Fibroblast of upper back skin (primary cell): ENCODE measurements around the gene RGS16.
"Not testable (repeated sequence)": the region's sequence is repeated elsewhere in the genome, so short reads cannot be mapped to it uniquely, and the experiment has no call there.

Experiments used
- DNase-seq: peaks from one replicate; pipeline ENCODE4 v3.0.0-alpha.2; 2013

RGS16 gene, protein sequence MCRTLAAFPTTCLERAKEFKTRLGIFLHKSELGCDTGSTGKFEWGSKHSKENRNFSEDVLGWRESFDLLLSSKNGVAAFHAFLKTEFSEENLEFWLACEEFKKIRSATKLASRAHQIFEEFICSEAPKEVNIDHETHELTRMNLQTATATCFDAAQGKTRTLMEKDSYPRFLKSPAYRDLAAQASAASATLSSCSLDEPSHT

DNA sequence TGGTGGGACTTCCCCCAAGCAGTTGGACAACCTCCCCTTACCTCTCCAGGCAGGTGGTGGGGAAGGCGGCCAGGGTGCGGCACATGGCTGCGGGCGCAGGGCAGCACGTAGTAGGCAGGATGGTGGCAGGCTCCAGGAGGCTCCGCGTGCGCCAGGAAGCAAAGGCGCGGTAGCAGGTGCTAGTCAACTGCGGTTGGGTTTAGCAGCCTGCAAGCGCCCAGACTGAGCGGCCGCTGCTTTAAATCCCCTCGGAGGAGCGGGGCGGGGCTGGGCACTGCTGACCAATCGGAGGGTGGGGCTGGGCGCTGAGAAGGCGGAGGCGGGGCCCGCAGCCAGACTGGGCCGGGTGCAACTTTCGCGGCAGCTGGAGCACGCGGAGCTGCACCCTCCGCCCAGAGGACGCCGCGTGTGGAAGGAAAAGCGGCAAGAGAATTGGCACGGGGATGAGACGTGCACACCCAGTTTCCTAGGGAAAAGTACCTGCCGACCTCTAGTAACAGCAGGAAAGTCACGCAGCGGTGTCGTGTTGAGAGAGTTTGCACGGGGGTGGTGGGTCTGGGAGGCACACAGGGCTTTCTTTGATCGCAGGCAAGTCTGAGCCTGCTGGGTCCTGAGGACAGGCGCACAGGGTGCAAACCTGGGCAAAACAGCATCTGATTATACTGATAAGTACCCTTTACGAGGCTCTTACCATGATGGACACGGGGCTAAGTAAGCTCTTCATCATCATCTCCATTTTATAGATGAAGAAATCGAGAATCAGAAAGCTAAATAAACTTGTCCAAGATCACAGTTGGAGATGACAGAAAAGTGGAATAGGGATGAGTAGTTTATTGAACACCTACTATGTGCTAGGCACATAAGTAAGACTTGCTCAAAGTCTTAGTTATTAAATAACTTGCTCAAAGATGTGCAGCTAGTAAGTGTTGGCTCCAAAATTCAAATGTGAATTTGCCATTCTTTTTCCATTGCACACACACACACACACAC lies at the start of gene RGS16:
Gene RGS16 (minus strand): TSS at position 215 of the 990 bp plus-strand sequence. CDS start 130 bp downstream, at position 85.
- peak; percentile 82 for DNase-seq

DNA sequence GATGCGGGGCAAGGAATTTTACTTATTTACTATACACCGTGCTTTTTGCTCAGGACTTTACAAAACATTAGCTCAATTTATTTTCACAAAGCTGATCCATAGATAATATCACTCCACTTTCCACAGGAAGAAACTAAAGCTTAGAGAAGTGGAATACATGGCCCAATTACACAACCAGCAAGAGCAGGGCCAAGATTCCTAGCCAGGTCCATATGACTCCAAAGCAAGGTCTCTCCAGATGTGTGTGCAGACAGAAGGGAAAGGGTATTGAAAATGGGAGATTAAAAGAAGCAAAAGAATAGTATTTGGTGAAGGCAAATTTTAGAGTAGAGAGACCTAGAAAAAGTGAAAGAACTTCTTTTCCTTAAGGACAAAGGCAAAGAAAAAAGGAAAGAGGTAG lies 49.8 kb upstream of the RGS16 start:
- DNase-seq: no peak

DNA sequence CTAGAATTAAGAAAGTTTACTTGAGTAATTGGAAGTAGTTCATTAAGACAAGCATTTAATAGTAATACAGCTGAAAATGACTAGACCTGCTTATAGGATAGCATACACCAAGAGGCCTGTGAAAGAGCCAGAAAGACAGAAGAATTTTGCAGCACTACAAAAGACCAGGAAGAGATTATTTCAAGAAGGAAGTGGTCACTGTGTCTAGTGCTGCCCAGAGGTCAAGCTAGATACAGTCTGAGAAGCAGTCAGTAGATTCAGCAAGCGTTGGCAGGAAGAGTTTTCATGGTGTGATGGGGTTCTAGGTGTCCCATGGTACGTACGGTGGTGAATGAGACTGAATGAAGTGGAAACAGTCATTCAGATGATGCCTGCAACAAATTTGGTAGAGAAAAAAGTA lies 48.7 kb upstream of the RGS16 start:
- no peak for DNase-seq

DNA sequence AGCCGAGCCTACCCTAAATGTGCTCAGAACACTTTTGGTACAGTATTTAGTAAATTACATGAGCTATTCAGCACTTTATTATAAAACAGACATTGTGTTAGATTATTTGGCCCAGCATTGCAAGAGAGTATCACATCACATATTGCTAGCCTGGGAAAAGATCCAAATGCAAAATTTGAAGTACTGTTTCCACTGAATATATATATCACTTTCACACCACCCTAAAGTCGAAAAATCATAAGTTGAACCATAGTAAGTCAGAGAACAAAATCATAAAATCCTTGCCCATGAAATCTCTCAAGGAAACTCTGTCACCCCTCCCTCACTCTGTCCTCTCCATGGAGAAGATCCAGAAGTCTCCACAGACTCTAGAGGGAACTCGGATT lies 47.1 kb upstream of the RGS16 start:
- DNase-seq: no peak

DNA sequence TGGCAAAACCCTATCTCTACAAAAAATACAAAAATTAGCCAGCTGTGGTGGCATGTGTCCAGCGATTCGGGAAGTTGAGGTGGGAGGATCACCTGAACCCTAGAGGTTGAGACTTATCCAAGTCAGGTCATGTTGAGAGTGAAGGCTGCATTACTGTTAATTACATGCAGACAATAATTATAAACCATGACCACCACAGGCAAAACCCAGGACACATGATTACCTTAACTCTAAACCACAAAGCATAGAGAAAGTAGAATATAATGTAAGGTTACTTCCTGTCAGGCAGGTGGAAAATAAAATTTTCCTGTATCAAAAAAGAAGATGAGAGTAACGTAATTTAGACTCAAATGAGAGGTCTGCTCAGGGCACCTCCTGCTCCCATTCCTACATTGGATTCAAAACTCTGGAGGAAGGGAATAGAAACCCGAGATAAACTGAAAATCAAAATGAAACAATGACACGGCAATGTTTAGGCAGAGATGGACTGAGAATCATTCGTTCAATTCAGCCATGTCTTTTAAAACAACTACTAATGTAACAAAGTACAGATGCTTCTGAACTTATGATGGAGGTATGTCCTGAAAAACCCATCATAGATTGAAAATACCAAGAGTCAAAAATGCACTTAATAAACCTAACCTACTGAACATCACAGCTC lies 46.6 kb upstream of the RGS16 start:
- DNase-seq: no peak

DNA sequence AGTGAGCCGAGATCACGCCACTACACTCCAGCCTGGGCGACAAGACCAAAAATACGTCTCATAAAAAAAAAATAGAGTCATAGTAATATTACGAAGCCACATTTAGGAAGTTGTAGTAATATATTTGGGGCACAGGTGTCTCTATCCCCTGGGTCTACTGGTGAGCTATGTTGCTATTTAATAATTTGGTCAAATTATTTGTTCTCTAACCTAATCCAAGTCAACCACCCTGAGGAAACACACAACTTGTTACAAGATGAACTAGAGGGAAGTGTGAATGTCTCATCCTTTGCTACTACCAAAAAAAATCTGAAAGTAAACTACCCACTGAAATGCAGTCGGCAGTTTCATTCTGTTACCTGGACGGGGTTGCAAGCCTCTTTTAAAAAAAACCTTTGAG lies 44.9 kb upstream of the RGS16 start:
- DNase-seq: no peak

DNA sequence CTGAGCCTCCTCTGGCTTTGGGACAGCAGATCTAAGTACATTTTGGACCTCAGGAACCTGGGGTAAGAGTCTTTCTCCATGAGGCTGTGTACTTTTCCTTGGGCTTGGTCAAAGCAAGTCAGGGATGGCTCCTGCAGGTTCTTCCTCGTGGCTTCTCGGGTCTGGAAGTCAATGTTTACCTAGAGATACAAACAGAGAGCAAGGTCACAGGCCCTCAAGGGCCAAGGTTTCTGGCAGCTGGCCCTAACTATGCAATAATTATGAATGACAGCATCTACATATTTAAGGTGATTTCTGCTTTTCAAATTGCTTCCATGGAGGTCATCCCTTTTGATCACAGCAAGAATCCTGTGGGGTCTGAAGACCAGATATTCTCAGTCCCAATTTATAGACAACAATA lies 42.5 kb upstream of the RGS16 start:
- DNase-seq: no peak

DNA sequence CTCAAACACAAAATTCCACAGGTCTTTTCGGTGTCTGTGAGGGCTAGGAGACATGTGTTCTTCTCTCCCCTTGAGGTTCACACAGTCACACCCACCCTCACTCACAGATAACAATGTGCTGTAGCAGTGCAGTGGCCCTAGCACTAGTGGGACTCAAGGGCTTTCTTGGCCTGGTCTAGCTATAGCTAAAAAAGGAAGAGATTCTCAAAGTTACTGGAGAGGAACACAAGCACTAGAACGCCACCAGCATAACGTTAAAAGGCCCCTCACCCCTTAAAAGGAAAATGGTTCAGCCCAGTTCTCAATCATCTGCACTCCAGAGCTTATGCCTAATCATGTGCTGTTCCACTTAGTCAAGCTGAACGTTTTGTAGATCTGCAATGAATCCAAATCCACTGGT lies 40.7 kb upstream of the RGS16 start:
- DNase-seq: no peak

DNA sequence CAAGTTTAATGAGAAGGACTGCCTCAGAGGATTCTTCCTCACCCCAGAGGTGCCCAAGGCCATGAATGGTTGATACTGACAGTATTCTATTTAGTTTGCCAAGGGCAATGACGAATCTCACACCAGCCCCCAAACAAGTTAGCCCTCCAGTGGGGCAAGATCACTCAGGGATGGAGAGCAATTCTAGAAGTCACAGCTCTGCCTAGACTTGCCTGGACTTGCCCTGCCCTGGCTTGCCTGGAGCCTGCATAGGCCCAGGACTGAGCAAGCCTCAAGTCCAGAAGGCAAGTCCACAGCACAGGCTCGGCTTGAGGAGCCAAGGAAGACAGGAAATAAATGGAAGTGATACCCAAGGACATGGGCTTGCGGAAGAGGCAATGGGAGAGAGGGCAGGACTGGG lies 39.5 kb upstream of the RGS16 start:
- DNase-seq: no peak

DNA sequence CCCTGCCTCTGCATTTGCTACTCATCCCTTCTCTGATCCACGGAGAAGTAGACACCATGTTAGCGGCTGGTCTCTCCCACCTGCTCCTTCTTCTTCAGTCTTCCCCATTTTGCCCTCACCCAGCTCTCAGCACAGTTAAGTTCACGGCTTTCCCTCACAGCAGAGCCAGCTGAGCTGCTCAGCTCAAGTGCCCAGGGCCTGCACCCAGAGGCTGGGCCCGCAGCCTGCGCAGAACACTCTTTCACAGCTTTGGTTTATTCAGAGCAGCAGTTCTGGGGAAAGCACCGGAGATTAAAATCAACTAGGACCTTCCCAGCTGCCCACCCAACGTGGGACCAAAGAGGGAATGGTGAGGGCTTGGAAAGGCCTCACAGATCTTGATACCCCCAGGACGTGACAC lies 38.3 kb upstream of the RGS16 start:
- DNase-seq: no peak

DNA sequence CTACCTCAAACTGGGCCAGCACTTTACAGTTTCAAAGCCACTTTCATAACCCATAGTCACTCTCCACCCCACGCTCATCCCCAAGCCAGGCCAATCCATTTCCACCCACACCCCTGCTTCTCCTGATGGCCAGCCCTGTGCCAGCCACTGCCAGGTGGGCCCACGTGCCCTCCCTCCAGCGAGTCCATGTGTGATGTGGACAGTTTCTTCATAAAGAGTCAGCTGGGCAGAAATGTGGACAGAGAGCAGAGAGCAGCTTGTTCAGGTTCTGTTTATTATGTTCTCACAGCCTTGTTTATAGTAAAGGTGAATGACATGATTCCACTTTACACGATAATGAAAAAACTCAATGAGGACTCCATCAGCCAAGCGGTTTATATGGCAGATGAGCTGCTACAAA lies 37.4 kb upstream of the RGS16 start:
- no peak for DNase-seq

DNA sequence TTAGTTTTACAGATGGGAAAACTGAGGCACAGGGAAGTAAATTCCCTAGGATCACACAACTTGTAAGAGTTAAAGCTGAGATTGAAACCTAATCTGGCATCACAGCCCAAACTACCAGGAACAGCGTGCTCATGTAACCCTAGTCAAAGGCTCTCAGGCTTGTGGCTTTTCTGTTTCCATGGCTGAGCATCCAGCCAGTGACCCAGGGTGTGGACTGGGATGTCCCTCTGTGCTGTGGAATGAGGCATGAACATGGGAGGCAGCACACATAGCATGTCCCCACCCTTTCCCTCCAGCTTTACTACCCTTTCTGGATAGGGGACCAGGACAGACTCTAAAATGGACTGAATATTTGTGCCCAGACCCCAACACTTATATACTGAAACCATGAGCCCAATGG lies 35.1 kb upstream of the RGS16 start:
- DNase-seq: no peak

DNA sequence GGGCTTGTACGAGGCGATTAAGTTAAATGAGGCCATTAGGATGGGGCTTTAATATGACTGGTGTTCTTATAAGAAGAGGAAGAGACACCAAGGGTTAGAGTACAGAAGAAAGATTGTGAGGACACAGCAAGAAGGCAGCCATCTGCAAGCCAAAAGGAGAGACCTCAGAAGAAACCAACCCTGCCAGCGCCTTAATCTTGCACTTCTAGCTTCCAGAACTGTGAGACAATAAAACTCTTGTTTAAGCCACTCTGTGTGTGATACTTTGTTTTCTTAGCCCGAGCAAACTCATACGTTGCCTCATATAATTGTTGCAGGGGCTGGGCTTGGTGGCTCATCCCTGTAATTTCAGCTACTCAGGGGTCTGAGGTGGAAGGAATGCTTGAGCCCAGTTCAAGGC lies 33.6 kb upstream of the RGS16 start:
- DNase-seq: no peak

DNA sequence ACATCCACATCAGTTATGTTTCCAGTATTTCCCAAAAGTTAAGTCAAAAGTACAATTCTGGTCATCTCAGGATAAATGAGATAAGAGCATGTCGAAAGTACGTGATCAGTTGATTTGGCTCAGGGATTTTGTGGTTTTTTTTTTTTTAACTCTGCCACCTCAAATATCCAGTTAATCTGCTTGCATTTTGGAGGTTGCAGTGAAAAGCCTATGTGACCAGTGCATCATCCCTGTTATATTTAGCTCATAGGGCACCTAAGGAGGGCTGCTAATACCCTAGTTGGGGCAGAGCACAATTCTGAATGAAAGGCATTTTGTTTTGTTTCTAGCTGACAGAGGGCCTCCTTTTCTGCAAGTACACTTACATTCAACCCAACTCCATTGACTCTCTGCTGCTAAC lies 31.7 kb upstream of the RGS16 start:
- no peak for DNase-seq

DNA sequence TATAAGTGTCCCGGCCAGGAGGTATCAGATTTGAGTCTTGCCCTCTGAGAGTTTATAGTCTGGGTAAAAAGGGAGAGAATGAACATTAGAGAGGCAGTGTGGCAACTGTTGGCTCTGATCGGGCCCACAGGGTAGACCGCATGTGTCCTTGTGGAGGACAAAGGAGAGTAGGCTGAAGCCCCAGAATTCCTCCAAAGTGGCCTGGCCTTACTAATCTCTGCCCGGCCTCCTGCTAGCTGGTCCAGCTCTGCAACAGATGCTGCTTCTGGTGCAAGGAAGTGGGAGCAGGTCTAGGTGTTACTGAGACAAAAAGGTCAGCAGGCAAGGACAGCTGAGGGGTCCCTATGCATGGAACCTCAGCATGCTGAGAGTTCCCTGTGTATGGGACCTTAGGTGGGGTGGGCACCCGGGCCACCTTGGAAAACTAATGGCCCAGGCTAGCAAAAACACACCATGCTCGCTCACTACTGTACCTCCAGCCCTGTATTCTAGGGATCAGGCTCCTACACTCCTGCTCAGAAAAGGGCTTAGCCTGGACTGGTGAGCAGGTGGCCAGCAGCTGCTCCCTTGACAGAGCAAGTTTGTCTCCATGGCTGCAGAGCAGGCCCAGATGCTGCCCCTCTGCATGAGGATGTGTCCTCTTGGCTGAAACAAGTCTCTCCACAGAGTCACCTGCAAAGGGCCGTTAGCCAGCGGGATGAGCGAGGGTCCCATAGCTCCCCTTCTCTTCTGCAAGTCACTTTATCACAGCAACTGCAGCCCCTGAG lies 30.3 kb upstream of the RGS16 start:
- no peak for DNase-seq

DNA sequence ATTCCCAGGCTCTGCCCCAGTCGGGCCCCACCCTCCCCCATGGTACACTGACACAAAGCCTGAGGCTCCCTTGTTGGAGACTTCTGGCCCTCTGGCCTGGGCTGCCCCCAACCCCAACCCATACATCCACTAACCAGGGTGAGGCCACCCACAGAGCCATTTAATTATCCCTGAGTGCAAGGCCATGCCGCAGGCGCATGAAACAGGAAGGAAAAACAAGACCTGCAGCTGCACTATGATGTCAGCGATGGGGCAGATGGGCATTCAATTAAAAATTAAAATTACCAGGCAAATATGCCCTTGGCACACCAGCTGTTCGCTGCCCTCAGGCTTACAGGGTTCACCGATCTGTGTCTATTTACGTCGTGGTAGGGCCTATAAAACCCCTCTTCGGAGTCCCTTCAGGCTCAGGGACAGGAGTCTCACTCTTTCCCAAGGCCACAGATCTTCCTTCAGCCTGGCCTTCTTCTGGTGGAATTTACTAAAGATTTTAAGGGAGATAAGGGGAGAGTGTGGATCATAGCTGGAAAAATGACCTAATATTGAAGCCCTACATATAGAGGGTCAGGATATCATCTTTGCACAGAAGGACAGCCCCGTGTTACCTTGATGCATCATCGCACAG lies 29.6 kb upstream of the RGS16 start:
- DNase-seq: no peak

DNA sequence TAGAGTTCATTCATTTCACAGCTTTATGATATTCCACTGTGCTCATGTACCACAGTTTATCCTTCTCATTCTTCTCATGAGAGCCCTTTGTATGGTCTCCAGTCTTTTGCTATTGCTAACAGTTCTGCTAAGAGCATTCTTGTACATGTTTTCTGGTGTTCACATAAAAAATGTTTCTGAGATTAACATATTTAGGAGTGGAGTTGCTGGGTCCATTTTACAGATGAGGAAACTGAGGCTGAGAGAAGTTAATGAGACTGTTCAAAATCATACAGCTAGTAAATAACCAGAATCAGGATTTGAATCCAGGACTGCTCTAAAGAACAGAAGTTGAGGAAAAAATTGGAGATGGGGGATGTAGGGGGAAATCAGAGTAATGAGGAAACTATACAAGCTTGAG lies 28.8 kb upstream of the RGS16 start:
- no peak for DNase-seq

DNA sequence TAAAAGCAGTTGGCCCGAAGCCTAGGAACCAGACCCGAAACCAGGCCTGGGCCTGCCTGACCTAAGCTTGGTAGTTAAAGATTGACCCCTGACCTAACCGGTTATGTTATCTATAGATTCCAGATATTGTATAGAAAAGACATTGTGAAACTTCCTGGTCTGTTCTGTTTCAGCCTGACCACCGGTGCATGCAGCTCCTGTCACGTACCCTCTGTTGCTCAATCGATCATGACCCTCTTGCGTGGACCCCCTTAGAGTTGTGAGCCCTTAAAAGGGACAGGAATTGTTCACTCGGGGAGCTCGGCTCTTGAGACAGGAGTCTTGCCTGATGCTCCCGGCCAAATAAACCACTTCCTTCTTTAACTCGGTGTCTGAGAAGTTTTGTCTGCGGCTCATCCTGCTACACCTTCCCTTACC lies 28.3 kb upstream of the RGS16 start:
- DNase-seq: not testable (repeated sequence)

DNA sequence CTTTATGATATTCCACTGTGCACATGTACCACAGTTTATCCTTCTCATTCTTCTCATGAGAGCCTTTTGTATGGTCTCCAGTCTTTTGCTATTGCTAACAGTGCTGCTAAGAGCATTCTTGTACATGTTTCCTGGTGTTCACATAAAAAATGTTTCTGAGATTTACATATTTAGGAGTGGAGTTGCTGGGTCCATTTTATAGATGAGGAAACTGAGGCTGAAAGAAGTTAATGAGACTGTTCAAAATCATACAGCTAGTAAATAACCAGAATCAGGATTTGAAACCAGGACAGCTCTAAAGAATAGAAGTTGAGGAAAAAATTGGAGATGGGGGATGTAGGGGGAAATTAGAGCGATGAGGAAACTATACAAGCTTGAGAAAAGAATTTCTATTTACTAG lies 27.8 kb upstream of the RGS16 start:
- no peak for DNase-seq

DNA sequence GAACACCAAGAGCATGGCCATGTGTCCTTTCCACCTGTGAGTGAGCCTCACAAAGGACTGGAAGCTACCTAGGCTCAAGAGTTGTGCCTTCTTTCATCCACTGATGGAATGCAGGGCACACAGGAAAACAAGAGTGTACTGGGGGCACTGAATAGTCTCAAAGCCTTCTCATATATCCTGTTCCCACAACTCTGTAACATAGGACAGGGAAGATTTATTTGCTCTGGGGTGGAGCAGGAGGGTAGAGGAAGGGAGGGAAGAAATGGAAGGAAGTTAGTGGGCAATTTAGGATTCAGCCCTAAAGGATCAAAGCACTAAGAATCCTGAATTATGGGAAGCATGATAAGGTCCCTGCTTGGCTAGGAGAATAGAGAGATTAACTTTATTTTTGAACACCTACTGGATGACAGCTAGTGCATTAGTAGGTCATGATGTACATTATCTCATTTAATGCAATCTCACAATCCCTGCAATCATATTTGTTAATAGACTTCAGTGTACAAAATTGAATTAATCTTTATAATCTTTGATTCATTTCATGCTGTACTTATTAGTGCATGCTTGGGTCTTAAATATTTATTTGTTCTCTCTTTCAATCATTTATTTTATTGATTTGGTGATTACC lies 27.0 kb upstream of the RGS16 start:
- DNase-seq: no peak

DNA sequence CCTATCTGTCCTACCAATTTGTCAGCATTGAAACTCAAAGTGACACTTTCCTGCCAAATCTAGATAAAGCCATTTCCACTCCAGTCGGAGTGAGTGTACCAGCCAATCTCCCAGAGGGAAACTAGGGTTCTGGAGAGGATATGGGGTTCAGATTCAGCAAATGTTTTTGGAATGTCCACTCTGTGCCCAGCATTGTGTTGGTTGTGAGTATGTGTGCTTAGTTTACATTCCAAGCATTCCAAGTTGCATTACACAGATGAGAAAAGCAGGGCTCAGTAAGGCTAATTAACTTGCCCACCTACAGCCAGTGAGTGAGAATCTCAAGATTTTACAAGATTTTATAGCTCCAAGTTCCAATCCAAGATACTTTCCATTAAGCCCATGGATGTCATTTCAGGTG lies 26.4 kb upstream of the RGS16 start:
- no peak for DNase-seq

DNA sequence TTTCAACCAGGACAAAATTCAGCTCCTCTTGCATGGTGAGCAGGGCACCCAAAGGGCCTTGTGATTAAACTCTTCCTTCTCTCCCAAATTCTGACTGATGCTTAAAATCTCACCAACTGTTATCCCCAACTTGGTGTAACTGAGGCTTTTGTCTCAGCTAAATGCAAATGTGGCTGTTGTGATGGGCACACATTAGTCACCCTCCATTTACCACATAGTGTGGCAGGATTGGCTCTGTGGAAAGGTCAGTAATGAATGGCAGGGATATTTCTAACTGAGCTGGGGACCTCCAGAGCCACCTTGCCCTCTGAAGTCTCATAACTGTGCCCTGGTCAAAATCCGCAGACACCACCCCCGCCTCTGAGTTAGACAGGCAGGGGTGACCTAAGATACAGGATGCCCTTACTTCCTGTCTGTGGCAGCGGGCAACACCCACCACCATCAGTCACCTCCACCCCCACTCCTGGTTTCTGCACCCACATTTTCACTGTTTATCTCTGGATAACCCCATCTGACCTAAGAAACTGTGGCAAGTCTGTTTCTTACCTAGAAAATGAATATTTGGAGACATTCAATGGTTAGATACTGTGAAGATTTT lies 25.4 kb upstream of the RGS16 start:
- DNase-seq: no peak
